ENCODE results near the gene KCNS1.

- no peak for TF ChIP-seq POLR2A (IDR thresholded peaks at IDR 0.05)
- TF ChIP-seq CTCF (IDR thresholded peaks at IDR 0.05): no peak
Measured at GRCh38 chr20:45091366-45091765, 9.6 kb downstream of the KCNS1 start.

Measured in body of pancreas (tissue), 4 donors.